HEK293 (cell line): ENCODE results near the gene GLTPD2.

ENCODE experiments used
- CTCF ChIA-PET: fragments of 350-600 bp; formaldehyde crosslinking; extraction: SDS; loops from one replicate; lab custom pipeline; 2021; ENCODE audit warnings: antibody characterized with exemption; lab: Yijun Ruan, JAX
- POLR2A ChIA-PET: fragments of 300-600 bp; formaldehyde crosslinking; extraction: SDS; loops from one replicate; lab custom pipeline; 2020; ENCODE audit warnings: antibody characterized with exemption, inconsistent platforms; lab: Yijun Ruan, JAX
- H3K27ac ChIP-seq: fragments of 200-500 bp; sonication (Bioruptor generic); 2 replicates; pipeline ENCODE4 v1.5.1; 2014; ENCODE audit warnings: low read depth, low read length, control low read depth, inconsistent platforms; ENCODE audit errors: extremely low read depth
- H3K36me3 ChIP-seq, 2 experiments: fragments of 200-500 bp in 1 of 2; sonication (Bioruptor generic) in 1 of 2; 1 replicate in 1 of 2; 2 replicates in 1 of 2; pipeline ENCODE4 v1.5.1; 2014 to 2017; ENCODE audit warnings: inconsistent platforms in 2 of 2, low read length in 2 of 2; ENCODE audit not compliant: control insufficient read depth in 2 of 2, insufficient read depth in 1 of 2
- H3K4me1 ChIP-seq: fragments of 200-500 bp; sonication (Bioruptor generic); 2 replicates; pipeline ENCODE4 v1.5.1; 2014; ENCODE audit warnings: mild to moderate bottlenecking, low read length, inconsistent platforms; ENCODE audit not compliant: control insufficient read depth, insufficient read depth
- H3K4me3 ChIP-seq: 2 replicates; pipeline ENCODE4 v1.5.1; 2011; ENCODE audit warnings: low read depth, mild to moderate bottlenecking, control low read depth, low read length, moderate library complexity
- H3K9me3 ChIP-seq: fragments of 200-500 bp; sonication (Bioruptor generic); 2 replicates; pipeline ENCODE4 v1.5.1; 2014; ENCODE audit warnings: low read depth, low read length, inconsistent platforms; ENCODE audit not compliant: control insufficient read depth, insufficient read depth
- HOXA7 ChIP-seq: sonication (generic); formaldehyde crosslinking; IDR thresholded peaks from 2 replicates; pipeline ENCODE4 v1.8.1; 2022; ENCODE audit warnings: missing genetic modification reagents, borderline replicate concordance
- OSR2 ChIP-seq: fragments of 450-650 bp; formaldehyde crosslinking; IDR thresholded peaks from 2 replicates; pipeline ENCODE4 v1.5.1; 2016; ENCODE audit warnings: missing biosample characterization, missing genetic modification characterization
- SCRT1 ChIP-seq: fragments of 450-650 bp; formaldehyde crosslinking; IDR thresholded peaks from 2 replicates; pipeline ENCODE4 v1.5.1; 2016; ENCODE audit warnings: missing biosample characterization, missing genetic modification characterization, borderline replicate concordance
- TRIM28 ChIP-seq: IDR thresholded peaks from 2 replicates; pipeline ENCODE4 v1.6.1; 2011; ENCODE audit warnings: low read length, control low read depth, borderline replicate concordance
- ZBTB7A ChIP-seq: fragments of 450-650 bp; formaldehyde crosslinking; IDR thresholded peaks from 2 replicates; pipeline ENCODE4 v1.5.1; 2016; ENCODE audit warnings: low read depth, missing biosample characterization, missing genetic modification characterization
- ZIC2 ChIP-seq: fragments of 450-650 bp; formaldehyde crosslinking; IDR thresholded peaks from 2 replicates; pipeline ENCODE4 v1.5.1; 2016; ENCODE audit warnings: missing biosample characterization, missing genetic modification characterization
- ZNF596 ChIP-seq: fragments of 450-650 bp; IDR thresholded peaks from 2 replicates; pipeline ENCODE4 v1.5.0; 2018; ENCODE audit warnings: missing biosample characterization, mild to moderate bottlenecking, missing genetic modification characterization, moderate library complexity
- ZSCAN23 ChIP-seq: fragments of 450-650 bp; formaldehyde crosslinking; IDR thresholded peaks from 2 replicates; pipeline ENCODE4 v1.5.1; 2016; ENCODE audit warnings: missing biosample characterization, missing genetic modification characterization
- ZXDB ChIP-seq: fragments of 450-650 bp; formaldehyde crosslinking; IDR thresholded peaks from 2 replicates; pipeline ENCODE4 v1.5.1; 2016; ENCODE audit warnings: missing biosample characterization, missing genetic modification characterization
- TF ChIP-seq, protein P1 (sequence below): fragments of 450-650 bp; formaldehyde crosslinking; IDR thresholded peaks from 2 replicates; pipeline ENCODE4 v1.5.1; 2016; ENCODE audit warnings: missing biosample characterization, missing genetic modification characterization
- TF ChIP-seq, protein P2 (sequence below): fragments of 450-650 bp; formaldehyde crosslinking; IDR thresholded peaks from 2 replicates; pipeline ENCODE4 v1.5.1; 2017; ENCODE audit warnings: missing biosample characterization, missing genetic modification characterization
- TF ChIP-seq, protein P3 (sequence below): sonication (generic); formaldehyde crosslinking; IDR thresholded peaks from 2 replicates; pipeline ENCODE4 v1.8.1; 2022; ENCODE audit warnings: mild to moderate bottlenecking, moderate library complexity, missing genetic modification reagents
- TF ChIP-seq, protein P4 (sequence below): fragments of 450-650 bp; formaldehyde crosslinking; IDR thresholded peaks from 2 replicates; pipeline ENCODE4 v1.5.1; 2016; ENCODE audit warnings: missing biosample characterization, missing genetic modification characterization
- TF ChIP-seq, protein P5 (sequence below): fragments of 450-650 bp; formaldehyde crosslinking; IDR thresholded peaks from 2 replicates; pipeline ENCODE4 v1.5.1; 2016; ENCODE audit warnings: missing biosample characterization, missing genetic modification characterization, low read depth
- TF ChIP-seq, protein P6 (sequence below): fragments of 450-650 bp; formaldehyde crosslinking; IDR thresholded peaks from 2 replicates; pipeline ENCODE4 v1.5.1; 2017; ENCODE audit warnings: missing biosample characterization, mild to moderate bottlenecking, missing genetic modification characterization, moderate library complexity

The GLTPD2 gene

DNA sequence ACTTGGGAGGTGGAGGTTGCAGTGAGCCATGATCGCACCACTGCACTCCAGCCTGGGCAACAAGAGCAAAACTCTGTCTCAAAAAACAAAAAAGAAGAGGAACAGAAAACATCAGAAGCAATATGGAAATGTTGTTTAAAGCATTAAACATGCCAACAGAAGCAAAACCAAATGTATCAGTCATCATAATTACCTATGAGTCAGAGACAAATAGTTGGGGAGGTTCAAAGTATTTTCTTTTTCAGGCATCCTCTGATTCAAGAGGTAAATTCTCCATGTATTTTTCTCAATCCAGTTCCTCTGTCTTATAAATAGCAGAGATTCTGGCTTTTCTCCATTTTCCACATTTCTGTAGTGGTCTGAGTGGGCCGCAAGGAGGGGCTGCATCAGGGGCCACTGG lies 19.1 kb upstream of the GLTPD2 start (continued):
- TF ChIP-seq, protein P1, sequence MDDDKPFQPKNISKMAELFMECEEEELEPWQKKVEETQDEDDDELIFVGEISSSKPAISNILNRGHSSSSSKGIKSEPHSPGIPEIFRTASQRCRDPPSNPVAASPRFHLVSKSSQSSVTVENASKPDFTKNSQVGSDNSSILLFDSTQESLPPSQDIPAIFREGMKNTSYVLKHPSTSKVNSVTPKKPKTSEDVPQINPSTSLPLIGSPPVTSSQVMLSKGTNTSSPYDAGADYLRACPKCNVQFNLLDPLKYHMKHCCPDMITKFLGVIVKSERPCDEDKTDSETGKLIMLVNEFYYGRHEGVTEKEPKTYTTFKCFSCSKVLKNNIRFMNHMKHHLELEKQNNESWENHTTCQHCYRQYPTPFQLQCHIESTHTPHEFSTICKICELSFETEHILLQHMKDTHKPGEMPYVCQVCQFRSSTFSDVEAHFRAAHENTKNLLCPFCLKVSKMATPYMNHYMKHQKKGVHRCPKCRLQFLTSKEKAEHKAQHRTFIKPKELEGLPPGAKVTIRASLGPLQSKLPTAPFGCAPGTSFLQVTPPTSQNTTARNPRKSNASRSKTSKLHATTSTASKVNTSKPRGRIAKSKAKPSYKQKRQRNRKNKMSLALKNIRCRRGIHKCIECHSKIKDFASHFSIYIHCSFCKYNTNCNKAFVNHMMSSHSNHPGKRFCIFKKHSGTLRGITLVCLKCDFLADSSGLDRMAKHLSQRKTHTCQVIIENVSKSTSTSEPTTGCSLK: no peak
- TF ChIP-seq, protein P2, sequence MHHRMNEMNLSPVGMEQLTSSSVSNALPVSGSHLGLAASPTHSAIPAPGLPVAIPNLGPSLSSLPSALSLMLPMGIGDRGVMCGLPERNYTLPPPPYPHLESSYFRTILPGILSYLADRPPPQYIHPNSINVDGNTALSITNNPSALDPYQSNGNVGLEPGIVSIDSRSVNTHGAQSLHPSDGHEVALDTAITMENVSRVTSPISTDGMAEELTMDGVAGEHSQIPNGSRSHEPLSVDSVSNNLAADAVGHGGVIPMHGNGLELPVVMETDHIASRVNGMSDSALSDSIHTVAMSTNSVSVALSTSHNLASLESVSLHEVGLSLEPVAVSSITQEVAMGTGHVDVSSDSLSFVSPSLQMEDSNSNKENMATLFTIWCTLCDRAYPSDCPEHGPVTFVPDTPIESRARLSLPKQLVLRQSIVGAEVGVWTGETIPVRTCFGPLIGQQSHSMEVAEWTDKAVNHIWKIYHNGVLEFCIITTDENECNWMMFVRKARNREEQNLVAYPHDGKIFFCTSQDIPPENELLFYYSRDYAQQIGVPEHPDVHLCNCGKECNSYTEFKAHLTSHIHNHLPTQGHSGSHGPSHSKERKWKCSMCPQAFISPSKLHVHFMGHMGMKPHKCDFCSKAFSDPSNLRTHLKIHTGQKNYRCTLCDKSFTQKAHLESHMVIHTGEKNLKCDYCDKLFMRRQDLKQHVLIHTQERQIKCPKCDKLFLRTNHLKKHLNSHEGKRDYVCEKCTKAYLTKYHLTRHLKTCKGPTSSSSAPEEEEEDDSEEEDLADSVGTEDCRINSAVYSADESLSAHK (tag by site-specific recombination): no peak
- TF ChIP-seq, protein P3, sequence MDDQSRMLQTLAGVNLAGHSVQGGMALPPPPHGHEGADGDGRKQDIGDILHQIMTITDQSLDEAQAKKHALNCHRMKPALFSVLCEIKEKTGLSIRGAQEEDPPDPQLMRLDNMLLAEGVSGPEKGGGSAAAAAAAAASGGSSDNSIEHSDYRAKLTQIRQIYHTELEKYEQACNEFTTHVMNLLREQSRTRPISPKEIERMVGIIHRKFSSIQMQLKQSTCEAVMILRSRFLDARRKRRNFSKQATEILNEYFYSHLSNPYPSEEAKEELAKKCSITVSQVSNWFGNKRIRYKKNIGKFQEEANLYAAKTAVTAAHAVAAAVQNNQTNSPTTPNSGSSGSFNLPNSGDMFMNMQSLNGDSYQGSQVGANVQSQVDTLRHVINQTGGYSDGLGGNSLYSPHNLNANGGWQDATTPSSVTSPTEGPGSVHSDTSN (CRISPR knock-in tag): no peak
- TF ChIP-seq, protein P4, sequence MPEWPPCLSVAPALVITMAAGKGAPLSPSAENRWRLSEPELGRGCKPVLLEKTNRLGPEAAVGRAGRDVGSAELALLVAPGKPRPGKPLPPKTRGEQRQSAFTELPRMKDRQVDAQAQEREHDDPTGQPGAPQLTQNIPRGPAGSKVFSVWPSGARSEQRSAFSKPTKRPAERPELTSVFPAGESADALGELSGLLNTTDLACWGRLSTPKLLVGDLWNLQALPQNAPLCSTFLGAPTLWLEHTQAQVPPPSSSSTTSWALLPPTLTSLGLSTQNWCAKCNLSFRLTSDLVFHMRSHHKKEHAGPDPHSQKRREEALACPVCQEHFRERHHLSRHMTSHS (tag by site-specific recombination): no peak
- no peak for TF ChIP-seq ZSCAN23 (tag by site-specific recombination)
- TF ChIP-seq TRIM28: no peak
- TF ChIP-seq, protein P5, sequence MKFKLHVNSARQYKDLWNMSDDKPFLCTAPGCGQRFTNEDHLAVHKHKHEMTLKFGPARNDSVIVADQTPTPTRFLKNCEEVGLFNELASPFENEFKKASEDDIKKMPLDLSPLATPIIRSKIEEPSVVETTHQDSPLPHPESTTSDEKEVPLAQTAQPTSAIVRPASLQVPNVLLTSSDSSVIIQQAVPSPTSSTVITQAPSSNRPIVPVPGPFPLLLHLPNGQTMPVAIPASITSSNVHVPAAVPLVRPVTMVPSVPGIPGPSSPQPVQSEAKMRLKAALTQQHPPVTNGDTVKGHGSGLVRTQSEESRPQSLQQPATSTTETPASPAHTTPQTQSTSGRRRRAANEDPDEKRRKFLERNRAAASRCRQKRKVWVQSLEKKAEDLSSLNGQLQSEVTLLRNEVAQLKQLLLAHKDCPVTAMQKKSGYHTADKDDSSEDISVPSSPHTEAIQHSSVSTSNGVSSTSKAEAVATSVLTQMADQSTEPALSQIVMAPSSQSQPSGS (tag by site-specific recombination): no peak
- TF ChIP-seq ZBTB7A: no peak
- no peak for TF ChIP-seq HOXA7 (CRISPR knock-in tag)
- TF ChIP-seq ZNF596 (tag by site-specific recombination): no peak
- TF ChIP-seq SCRT1 (tag by site-specific recombination): no peak

DNA sequence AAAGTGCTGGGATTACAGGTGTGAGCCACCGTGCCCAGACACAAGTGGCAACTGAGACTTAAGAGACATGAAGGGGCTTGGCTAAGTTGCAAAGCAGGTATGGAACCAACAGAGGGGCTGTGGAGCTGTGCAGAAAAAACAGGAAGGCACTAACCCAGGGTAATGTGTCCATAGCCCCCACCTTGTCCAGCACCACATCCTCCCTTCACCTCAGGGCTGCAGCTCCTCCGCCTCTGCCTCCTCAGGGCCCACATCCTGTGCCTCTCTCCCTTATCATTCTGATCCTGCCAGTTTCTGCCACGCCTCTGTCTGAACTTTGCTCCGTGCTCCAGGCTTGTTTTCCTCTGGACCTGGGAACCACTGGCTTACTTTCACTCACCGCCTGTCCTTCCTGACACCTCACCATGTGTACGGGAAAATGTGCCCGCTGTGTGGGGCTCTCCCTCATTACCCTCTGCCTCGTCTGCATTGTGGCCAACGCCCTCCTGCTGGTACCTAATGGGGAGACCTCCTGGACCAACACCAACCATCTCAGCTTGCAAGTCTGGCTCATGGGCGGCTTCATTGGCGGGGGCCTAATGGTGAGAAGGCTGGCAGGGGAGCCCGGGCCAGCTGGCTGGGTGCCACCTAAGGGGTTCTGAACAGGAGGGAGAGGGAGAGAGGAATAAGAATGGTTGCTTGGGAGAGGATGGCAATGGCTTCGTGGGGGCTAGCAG lies 17.1 kb upstream of the GLTPD2 start, which contains the start of gene TM4SF5:
TM4SF5 (plus strand) TSS at position 368 of the 716 bp plus-strand sequence; CDS start at position 405, 37 bp downstream.
- Histone ChIP-seq H3K36me3 (no peaks in the 10 kb centered on the region), H3K27ac (no peak within 1 kb of the TSS), H3K9me3 (no peaks in the 10 kb centered on the region), H3K4me1 (no peaks in the 10 kb centered on the region), H3K4me3 (no peak within 1 kb of the TSS)
- TF ChIP-seq ZIC2 (tag by site-specific recombination) (peak; percentile 86), OSR2 (no peak), ZXDB (no peak)
- TF ChIP-seq, protein P6, sequence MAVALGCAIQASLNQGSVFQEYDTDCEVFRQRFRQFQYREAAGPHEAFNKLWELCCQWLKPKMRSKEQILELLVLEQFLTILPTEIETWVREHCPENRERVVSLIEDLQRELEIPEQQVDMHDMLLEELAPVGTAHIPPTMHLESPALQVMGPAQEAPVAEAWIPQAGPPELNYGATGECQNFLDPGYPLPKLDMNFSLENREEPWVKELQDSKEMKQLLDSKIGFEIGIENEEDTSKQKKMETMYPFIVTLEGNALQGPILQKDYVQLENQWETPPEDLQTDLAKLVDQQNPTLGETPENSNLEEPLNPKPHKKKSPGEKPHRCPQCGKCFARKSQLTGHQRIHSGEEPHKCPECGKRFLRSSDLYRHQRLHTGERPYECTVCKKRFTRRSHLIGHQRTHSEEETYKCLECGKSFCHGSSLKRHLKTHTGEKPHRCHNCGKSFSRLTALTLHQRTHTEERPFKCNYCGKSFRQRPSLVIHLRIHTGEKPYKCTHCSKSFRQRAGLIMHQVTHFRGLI (tag by site-specific recombination): 0 out of 2 replicates have a peak, but pooled peaks have one; percentile 20
- ChIA-PET CTCF (interaction anchor here (0.7 to 2.0 kb wide), 3 partner anchors 11 to 20 kb away, joined by 3 to 9 read pairs (median 4); no protein-coding TSS in a partner anchor), POLR2A (no interaction called here)
